HepG2 (cell line): ENCODE measurements around the gene TAAR6.

ENCODE experiments used
- ETV5 ChIP-seq: IDR thresholded peaks from 2 replicates; pipeline ENCODE4 v1.6.1; 2018; ENCODE audit warnings: missing biosample characterization, missing genetic modification reagents, inconsistent platforms, borderline replicate concordance
- EZH2 ChIP-seq: conservative IDR thresholded peaks from 2 replicates; pipeline ENCODE4 v1.6.1; 2012; ENCODE audit warnings: mild to moderate bottlenecking, low read depth, low read length, moderate library complexity
- NR2F6 ChIP-seq, 2 experiments: IDR thresholded peaks; 2 replicates each; pipeline ENCODE4 v1.6.1; 2016; ENCODE audit warnings: antibody characterized with exemption in 1 of 2, mild to moderate bottlenecking in 1 of 2
- SPEN ChIP-seq: sonication (generic); formaldehyde crosslinking; IDR thresholded peaks from 2 replicates; pipeline ENCODE4 v1.5.1; 2020; ENCODE audit warnings: low read depth, mild to moderate bottlenecking, missing genetic modification reagents
- ZNF12 ChIP-seq: sonication (generic); formaldehyde crosslinking; IDR thresholded peaks from 2 replicates; pipeline ENCODE4 v1.5.0; 2020; ENCODE audit warnings: missing genetic modification reagents
- ZNF263 ChIP-seq: sonication (generic); formaldehyde crosslinking; IDR thresholded peaks from 2 replicates; pipeline ENCODE4 v1.4.0; 2020; ENCODE audit warnings: missing genetic modification reagents

GRCh38 chr6:132552372-132552771, 17.8 kb upstream of the TAAR6 start, which contains the start of gene TAAR8:
- no peak for TF ChIP-seq SPEN
- no peak for TF ChIP-seq NR2F6 (IDR thresholded peaks at IDR 0.05)
- no peak for TF ChIP-seq NR2F6 (CRISPR knock-in tag; IDR thresholded peaks at IDR 0.05)
- no peak for TF ChIP-seq ZNF263 (CRISPR knock-in tag)
- TF ChIP-seq EZH2: no peak
- no peak for TF ChIP-seq ETV5
- no peak for TF ChIP-seq ZNF12 (CRISPR knock-in tag)
